Stimulated activated effector memory CD8-positive, alpha-beta T cell treated with anti-CD3 and anti-CD28 coated beads, Interleukin-12 subunit alpha, Interleukin-12 subunit beta, amount 100 ng/mL, for 72 hours (primary cell): ENCODE results near the gene SAMD4A.

Experiments used
- ATAC-seq: fragments of 150-1000 bp; cut with Tn5 transposase; 2 replicates; pipeline ENCODE4 v1.10.0; 2021
- DNase-seq, 2 donors: peaks; one replicate each; pipeline ENCODE4 v3.0.0; 2021 to 2022; ENCODE audit warnings: low spot score in 2 of 2
- H3K27ac Mint-ChIP-seq: one replicate; pipeline ENCODE4 v1.8.0; 2022; ENCODE audit warnings: mild to moderate bottlenecking, mixed read lengths
- H3K36me3 Mint-ChIP-seq: one replicate; pipeline ENCODE4 v1.8.0; 2022; ENCODE audit warnings: mild to moderate bottlenecking, mixed read lengths
- H3K4me1 Mint-ChIP-seq: one replicate; pipeline ENCODE4 v1.8.0; 2022; ENCODE audit warnings: mixed read lengths
- H3K4me3 Mint-ChIP-seq: one replicate; pipeline ENCODE4 v1.8.0; 2022; ENCODE audit warnings: mild to moderate bottlenecking, mixed read lengths
- H3K9me3 Mint-ChIP-seq: one replicate; pipeline ENCODE4 v1.8.0; 2022; ENCODE audit warnings: mixed read lengths

The SAMD4A gene, protein sequence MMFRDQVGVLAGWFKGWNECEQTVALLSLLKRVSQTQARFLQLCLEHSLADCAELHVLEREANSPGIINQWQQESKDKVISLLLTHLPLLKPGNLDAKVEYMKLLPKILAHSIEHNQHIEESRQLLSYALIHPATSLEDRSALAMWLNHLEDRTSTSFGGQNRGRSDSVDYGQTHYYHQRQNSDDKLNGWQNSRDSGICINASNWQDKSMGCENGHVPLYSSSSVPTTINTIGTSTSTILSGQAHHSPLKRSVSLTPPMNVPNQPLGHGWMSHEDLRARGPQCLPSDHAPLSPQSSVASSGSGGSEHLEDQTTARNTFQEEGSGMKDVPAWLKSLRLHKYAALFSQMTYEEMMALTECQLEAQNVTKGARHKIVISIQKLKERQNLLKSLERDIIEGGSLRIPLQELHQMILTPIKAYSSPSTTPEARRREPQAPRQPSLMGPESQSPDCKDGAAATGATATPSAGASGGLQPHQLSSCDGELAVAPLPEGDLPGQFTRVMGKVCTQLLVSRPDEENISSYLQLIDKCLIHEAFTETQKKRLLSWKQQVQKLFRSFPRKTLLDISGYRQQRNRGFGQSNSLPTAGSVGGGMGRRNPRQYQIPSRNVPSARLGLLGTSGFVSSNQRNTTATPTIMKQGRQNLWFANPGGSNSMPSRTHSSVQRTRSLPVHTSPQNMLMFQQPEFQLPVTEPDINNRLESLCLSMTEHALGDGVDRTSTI

DNA sequence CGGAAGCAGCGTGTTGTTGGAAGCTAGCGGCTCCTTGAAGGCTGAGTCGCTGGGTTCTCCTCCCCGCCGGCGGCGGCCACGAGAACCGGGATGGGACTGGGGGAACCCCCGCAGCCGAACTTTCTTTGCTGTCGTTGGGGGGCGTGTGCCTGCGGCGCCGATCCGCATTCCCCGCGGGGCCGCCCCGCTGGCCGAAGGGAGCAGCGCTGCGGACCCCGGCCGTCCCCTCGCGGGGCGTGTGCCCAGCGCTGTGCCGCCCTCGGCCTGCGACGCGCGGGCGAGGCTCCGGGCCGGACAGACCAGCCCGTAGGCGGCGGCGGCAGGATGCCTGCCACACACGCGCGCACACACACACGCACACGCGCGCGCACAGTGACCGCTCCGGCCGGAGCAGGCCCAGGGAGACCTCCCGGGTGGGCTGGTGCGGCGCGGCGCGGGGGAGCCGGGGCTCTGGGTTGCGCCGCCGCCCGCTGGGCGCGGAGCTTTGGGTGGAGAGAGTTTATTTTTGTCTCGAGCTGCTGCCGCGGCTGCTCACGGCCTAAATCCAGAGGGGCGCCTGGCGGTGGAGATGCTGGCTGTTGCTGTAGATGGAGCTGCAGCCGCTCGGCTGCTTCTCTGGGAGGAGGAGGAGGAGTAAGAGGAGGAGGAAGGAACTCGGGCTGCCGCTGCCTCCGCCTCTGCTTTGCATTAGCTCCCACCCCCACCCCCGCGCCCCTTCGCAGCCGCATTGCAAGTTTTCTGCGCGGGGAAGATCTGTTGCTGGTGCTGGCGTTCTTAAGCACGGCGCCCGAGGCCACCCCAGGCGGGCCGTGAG lies at the start of gene SAMD4A:
SAMD4A (plus strand) TSS at position 719 of the 814 bp plus-strand sequence. CDS start 789 bp downstream, outside the sequence.
- no peaks in the 10 kb centered on the region for H3K36me3 Mint-ChIP-seq
- DNase-seq (peak; percentile 18 to 65), ATAC-seq (peak; percentile 12)
- H3K9me3 Mint-ChIP-seq, result no peaks in the 10 kb centered on the region
- no peak within 1 kb of the TSS for H3K27ac Mint-ChIP-seq
- H3K4me3 Mint-ChIP-seq, result peak within 1 kb of the TSS; percentile 83
- peaks cover 12% of the 10 kb centered on the region for H3K4me1 Mint-ChIP-seq

DNA sequence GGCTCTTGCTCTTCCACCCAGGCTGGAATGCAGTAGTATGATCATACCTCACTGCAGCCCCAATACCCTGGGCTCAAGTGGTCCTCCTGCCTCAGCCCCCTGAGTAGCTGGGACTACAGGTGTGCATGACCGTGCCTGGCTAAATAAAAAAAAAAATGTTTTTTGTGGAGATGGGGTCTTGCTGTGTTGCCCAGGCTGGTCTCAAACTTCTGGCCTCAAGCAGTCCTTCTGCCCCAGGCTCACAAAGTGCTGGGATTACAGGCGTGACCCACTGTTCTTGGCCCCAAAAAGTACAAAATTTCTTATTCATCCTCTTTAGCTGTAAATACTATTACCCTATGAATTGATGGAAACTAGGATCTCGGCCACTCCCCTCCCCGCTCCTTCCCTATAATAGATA lies 42.5 kb upstream of the SAMD4A start:
- no peak overlapping the region for H3K27ac Mint-ChIP-seq
- no peaks in the 10 kb centered on the region for H3K9me3 Mint-ChIP-seq
- H3K4me3 Mint-ChIP-seq, result no peak overlapping the region
- no peak for ATAC-seq
- H3K4me1 Mint-ChIP-seq, result no peaks in the 10 kb centered on the region
- no peak for DNase-seq
- peaks cover 65% of the 10 kb centered on the region for H3K36me3 Mint-ChIP-seq

DNA sequence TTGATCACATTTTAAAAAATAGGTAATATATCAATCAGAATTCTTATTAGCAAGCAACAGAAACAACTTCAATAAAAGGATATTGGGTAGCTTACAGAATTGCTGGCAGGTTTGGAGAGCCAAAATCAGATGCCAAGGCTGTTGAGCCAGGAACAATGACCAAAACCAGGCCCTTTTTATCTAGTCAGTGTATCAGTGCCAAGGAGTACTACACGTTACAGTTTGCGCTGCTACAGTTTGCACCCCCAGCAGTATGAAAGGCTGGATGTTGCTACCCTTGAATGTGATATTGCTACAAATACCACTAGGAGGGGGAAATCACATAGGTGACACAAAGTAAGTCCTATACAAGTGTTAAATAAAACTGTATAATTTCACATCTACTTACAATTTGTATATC lies 38.0 kb upstream of the SAMD4A start:
- DNase-seq (no peak), ATAC-seq (no peak)
- Mint-ChIP-seq H3K4me3 (no peak overlapping the region), H3K4me1 (no peaks in the 10 kb centered on the region), H3K36me3 (peaks cover 61% of the 10 kb centered on the region), H3K27ac (no peak overlapping the region), H3K9me3 (no peaks in the 10 kb centered on the region)

DNA sequence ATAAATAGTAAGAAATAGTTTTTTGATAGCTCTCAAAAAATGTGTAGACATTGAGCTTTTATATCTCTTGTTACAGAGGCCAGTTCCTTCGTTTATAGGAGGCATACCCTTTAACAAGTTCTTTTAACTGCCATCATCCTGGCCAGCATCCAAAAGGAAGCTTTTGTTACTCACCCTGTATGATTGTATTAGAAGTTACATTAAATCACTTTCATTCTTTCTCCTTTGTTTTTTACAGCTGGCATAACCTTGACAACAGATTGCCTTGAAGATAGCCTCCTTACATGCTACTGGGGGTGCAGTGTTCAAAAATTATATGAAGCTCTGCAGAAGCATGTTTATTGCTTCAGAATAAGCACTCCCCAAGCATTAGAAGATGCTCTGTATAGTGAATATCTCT lies 37.1 kb upstream of the SAMD4A start:
- no peaks in the 10 kb centered on the region for H3K9me3 Mint-ChIP-seq
- H3K4me3 Mint-ChIP-seq, result no peak overlapping the region
- no peak overlapping the region for H3K27ac Mint-ChIP-seq
- H3K4me1 Mint-ChIP-seq, result no peaks in the 10 kb centered on the region
- peaks cover 52% of the 10 kb centered on the region for H3K36me3 Mint-ChIP-seq
- no peak for ATAC-seq
- DNase-seq, result no peak

DNA sequence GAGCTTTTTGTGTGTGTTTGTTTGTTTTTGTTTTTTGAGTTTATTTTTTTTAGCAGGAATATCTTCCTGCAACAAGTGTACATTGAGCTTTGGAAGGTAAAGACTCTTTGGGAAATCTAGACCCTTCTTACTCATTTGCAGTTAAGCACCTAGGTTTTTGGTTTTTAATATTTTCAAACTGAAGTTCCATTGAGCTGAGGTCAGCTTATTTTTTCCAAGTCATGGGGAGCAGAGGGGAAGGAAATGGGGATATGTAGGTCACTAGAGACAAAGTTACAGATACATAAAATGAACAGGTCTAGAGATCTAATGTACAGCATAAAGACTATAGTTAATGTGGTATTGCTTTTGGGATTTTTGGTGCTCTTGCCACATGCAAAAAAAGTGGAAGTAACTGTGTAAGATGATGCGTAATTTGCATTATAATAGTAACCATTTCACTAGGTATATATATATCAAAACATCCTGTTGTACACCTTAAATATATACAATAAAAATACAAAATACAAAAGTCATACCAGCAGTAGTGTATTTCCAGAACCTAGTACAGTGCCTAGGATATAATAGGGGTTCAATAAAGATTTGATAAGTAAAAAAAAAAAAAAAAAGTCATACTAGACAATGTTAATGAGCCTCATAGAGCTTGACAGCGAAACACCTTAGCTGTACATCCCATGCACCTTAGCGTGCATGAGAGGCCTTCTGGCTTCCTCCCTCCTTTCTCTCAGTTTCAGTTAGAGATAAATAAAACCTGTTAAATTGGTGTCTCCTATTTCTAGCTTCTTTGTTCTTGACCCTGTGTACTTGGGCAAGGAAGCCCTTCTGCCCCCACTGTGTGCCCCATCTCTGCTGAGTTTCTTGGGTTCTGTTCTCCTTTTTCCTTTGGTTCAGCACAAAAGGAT lies 34.6 kb upstream of the SAMD4A start:
- no peak overlapping the region for H3K4me3 Mint-ChIP-seq

DNA sequence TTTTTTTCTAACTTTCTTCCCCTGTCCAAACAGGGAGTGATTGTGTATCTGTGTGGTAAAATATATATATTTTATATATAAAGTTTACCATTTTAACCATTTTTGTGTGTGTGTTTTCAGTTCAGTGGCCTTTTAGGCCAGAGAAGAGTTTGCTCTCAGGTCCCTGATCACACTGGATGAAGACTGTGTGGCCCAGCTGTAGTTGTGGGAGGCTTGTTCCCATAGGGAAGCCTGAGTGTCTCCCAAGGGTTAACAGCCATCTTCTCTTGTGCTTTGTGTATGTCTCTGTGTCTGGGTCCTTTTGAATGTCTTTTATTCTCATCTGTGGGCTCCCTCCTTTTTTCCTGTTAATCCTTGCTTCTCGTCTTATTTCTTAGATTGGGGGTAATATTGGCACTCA lies 33.8 kb upstream of the SAMD4A start:
- ATAC-seq (no peak), DNase-seq (no peak)
- Mint-ChIP-seq H3K9me3 (no peaks in the 10 kb centered on the region), H3K4me1 (no peaks in the 10 kb centered on the region), H3K27ac (no peak overlapping the region), H3K36me3 (peaks cover 30% of the 10 kb centered on the region), H3K4me3 (no peak overlapping the region)

More for the DNA sequence above, 34.6 kb upstream of the SAMD4A start:
- ATAC-seq (no peak), DNase-seq (no peak)
- Mint-ChIP-seq H3K4me1 (no peaks in the 10 kb centered on the region), H3K36me3 (peaks cover 34% of the 10 kb centered on the region), H3K27ac (no peak overlapping the region), H3K9me3 (no peaks in the 10 kb centered on the region)

DNA sequence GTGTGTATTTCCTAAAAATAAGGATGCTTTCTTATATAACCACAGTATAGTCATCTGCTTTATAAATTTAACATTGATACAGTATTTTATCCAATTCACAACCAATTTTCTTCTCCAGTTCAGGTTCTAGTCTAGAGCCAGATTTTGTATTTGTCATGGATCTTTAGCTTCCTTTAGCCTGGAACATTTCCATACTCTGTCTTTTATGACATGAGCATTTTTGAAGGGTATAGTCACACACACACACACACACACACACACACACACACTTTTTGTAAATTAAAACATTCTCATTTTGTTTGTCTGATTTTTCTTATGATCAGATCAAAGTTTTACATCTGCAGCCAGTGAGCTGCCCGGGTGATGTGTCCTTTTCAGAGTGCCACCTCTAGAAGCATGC lies 31.8 kb upstream of the SAMD4A start:
- no peak for DNase-seq
- Mint-ChIP-seq H3K4me3 (no peak overlapping the region), H3K36me3 (peaks cover 31% of the 10 kb centered on the region), H3K4me1 (no peaks in the 10 kb centered on the region), H3K27ac (no peak overlapping the region), H3K9me3 (no peaks in the 10 kb centered on the region)
- ATAC-seq, result no peak

DNA sequence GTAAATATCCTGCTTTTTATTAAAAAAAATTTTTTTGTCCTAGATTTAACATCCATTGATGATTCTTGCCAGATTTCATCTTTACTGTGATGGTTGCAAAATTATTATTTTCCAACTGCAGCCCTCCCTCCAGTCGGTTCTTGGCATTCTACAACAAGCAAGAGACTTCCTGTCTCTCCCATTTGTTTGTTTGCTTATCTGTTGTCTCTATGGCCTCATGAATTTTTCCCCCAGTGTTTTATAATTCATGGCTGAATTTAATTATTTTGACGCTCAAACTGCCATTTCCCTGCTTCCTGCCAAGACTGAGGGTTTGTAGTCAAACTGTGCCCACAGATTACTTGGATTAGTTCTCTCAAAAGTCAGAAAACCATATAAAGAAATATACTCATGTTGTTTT lies 31.3 kb upstream of the SAMD4A start:
- peak overlapping the region; percentile 10 for H3K27ac Mint-ChIP-seq
- H3K9me3 Mint-ChIP-seq, result no peaks in the 10 kb centered on the region
- no peak for DNase-seq
- peaks cover 29% of the 10 kb centered on the region for H3K36me3 Mint-ChIP-seq
- H3K4me3 Mint-ChIP-seq, result no peak overlapping the region
- ATAC-seq, result no peak
- no peaks in the 10 kb centered on the region for H3K4me1 Mint-ChIP-seq

DNA sequence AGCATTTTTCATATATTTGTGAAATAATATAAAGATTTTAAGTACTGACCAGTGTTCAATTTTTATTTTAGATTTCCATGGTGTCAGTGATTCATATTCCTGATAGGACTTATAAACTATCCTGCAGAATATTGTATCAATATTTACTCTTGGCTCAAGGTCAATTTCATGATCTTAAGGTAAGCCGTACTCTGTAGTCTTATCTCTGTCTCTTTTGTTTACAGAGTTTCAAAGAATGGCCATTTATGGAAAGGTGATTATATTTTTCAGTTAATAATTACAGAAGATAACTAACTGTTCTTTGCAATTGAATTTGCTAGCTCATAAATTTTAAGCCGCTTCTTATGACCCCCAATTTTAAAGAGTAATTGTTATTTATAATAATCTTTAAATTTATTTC lies 29.3 kb upstream of the SAMD4A start:
- ATAC-seq, result no peak
- Mint-ChIP-seq H3K4me1 (no peaks in the 10 kb centered on the region), H3K27ac (no peak overlapping the region), H3K9me3 (no peaks in the 10 kb centered on the region), H3K36me3 (peaks cover 19% of the 10 kb centered on the region), H3K4me3 (no peak overlapping the region)
- no peak for DNase-seq

DNA sequence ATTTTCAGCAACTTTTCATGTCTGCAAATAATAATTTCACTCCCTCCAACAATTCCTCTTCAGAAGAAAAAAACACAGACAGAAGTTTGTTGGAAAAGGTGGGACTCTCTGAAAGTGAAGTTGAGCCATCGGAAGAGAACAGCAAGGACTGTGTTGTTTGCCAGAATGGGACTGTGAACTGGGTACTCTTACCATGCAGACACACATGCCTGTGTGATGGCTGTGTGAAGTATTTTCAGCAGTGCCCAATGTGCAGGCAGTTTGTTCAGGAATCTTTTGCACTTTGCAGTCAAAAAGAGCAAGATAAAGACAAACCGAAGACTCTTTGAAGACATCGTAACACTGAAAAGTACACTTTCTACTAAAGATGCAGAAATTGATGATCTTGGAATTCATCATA lies 28.9 kb upstream of the SAMD4A start:
- DNase-seq, result no peak
- peaks cover 19% of the 10 kb centered on the region for H3K36me3 Mint-ChIP-seq
- H3K27ac Mint-ChIP-seq, result no peak overlapping the region
- H3K4me3 Mint-ChIP-seq, result no peak overlapping the region
- H3K4me1 Mint-ChIP-seq, result no peaks in the 10 kb centered on the region
- H3K9me3 Mint-ChIP-seq, result no peaks in the 10 kb centered on the region
- no peak for ATAC-seq

DNA sequence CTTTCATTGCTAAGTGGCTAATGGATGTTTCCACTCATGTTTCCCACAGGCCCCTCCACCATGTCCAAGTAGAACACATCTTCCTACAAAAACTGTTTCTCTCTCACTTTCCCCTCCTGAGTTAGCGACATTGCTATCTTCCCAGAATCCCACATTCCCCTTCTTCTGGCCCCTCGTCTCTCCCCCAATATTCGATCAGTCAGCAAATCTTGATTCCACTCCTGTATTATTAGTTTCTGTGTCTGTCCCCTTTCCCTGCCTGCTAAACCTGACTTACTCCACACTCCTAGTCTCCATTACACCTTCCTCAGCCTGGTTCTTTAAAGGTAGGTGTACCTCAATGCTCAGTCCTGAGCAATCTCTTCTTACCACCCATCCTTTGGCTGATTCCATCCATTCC lies 19.3 kb upstream of the SAMD4A start:
- Mint-ChIP-seq H3K4me1 (no peaks in the 10 kb centered on the region), H3K9me3 (no peaks in the 10 kb centered on the region), H3K4me3 (no peak overlapping the region), H3K27ac (no peak overlapping the region), H3K36me3 (no peaks in the 10 kb centered on the region)
- no peak for DNase-seq
- ATAC-seq, result no peak

DNA sequence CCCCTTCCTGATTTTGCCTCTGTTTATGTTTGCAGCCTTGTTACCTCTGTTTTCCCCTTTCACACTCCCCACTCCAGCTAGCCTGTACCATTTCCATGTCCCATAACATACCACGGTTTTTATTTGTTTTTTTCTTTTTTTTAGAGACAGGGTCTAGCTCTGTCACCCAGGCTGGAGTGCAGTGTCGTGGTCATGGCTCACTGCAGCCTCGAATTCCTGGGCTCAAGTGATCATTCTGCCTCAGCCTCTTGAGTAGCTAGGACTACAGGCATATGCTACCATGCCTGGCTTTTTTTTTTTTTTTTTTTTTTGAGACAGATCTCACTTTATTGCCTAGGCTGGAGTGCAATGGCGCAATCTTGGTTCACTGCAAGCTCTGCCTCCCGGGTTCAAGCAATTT lies 18.4 kb upstream of the SAMD4A start:
- no peaks in the 10 kb centered on the region for H3K4me1 Mint-ChIP-seq
- no peaks in the 10 kb centered on the region for H3K9me3 Mint-ChIP-seq
- ATAC-seq (no peak), DNase-seq (no peak)
- H3K36me3 Mint-ChIP-seq, result no peaks in the 10 kb centered on the region
- H3K27ac Mint-ChIP-seq, result no peak overlapping the region
- no peak overlapping the region for H3K4me3 Mint-ChIP-seq

DNA sequence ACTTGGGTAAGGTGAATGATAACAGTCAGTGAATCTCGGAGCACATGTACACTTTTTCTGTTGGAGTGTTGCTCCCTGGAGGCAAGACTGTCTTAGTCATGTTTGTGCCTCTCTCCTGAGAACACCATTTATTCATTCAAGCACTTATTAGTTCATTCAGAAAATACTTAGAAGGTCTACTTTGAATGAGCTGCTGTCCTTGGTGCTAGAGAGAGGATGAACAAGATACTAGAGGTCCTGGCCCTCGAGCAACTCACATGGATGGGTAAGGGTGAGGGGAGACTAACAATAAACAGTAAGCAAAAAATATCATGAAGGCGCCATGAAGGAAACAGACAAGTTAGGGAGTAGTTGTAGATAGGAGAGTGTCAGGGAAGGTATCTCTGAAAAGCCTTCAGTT lies 17.1 kb upstream of the SAMD4A start:
- Mint-ChIP-seq H3K4me1 (no peaks in the 10 kb centered on the region), H3K4me3 (no peak overlapping the region), H3K36me3 (no peaks in the 10 kb centered on the region), H3K9me3 (no peaks in the 10 kb centered on the region), H3K27ac (no peak overlapping the region)
- ATAC-seq (no peak), DNase-seq (no peak)

DNA sequence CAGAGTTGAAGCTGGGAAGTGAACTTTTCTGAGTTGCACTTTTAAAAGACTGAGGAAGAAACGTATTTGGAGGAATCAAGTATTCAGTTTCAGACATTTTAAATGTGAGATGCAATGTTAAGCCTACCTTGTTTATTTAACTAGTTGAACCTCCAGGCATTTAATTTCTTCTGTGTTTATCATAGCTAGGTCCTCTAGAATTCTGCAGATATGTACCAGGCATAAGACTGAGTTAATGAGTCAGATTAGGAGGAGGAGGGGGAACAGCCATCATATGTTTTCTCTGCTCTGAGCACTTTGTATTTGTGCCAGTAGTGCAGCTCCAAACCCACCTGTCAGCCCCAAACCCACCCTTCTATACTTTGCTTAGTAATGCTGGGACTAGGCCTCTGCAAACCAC lies 16.4 kb upstream of the SAMD4A start:
- no peaks in the 10 kb centered on the region for H3K9me3 Mint-ChIP-seq

DNA sequence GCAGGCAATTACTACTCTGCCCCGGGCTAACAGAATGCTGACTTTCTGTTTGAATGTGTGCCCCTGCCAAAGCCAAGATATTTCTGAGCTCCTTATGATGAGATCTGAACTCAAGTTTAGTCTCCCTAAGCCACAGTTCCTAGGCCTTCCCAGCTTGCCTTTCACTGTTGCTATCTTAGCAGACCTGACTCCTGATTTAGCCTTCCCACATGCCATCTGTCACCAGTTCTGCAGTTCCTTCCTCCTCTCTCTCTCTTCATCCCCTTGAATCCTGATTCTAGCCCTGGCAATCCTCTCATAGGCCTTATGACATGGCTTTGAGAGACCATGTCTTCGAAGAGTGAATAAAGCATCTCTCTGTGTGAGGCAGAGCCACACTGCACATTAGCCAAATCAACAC lies 12.5 kb upstream of the SAMD4A start:
- Mint-ChIP-seq H3K4me3 (no peak overlapping the region), H3K9me3 (no peaks in the 10 kb centered on the region), H3K36me3 (no peaks in the 10 kb centered on the region), H3K4me1 (no peaks in the 10 kb centered on the region), H3K27ac (no peak overlapping the region)
- DNase-seq, result no peak
- ATAC-seq, result no peak

More for the DNA sequence above, 16.4 kb upstream of the SAMD4A start:
- Mint-ChIP-seq H3K27ac (no peak overlapping the region), H3K36me3 (no peaks in the 10 kb centered on the region), H3K4me1 (no peaks in the 10 kb centered on the region), H3K4me3 (no peak overlapping the region)
- no peak for ATAC-seq
- no peak for DNase-seq
